Mammary epithelial cell (primary cell): Measurements from ENCODE around the gene PLD1.

Experiments
- CTCF ChIP-seq, 2 donors: IDR thresholded peaks in 1 of 2; conservative IDR thresholded peaks in 1 of 2; 2 replicates each; pipeline ENCODE4 v1.5.1; 2011 to 2012; ENCODE audit warnings: inconsistent platforms in 2 of 2, low read length in 2 of 2, mild to moderate bottlenecking in 2 of 2, control low read depth in 1 of 2, low read depth in 1 of 2; ENCODE audit not compliant: insufficient read depth in 1 of 2; ENCODE audit errors: extremely low read depth in 1 of 2
- EZH2 ChIP-seq: IDR thresholded peaks from 2 replicates; pipeline ENCODE4 v1.6.1; 2012; ENCODE audit warnings: low read length, inconsistent platforms, borderline replicate concordance

GRCh38 chr3:171561596-171562323 is 248.5 kb downstream of the PLD1 start:
- TF ChIP-seq EZH2, result no peak
- no peak for TF ChIP-seq CTCF (conservative IDR thresholded peaks at IDR 0.05 in 1 of 2, IDR thresholded peaks at IDR 0.05 in 1 of 2; ENCODE audit: extremely low read depth in 1 of 2, insufficient read depth in 1 of 2, low read depth in 1 of 2, low read length in 2 of 2)
